CD14-positive monocyte (primary cell): ENCODE data around the gene ADGRL3. TPM values are rescaled to one million over a fixed set of nuclear protein-coding genes. Genes with fewer than 3 reads are reported as not detected.

Experiments used
- DNase-seq, 3 donors: peaks; one replicate each; pipeline ENCODE4 v3.0.0-alpha.2; 2011 to 2022
- H2AFZ ChIP-seq: 2 replicates; pipeline ENCODE4 v1.6.0; 2012; ENCODE audit warnings: mild to moderate bottlenecking, low read depth, low read length, inconsistent platforms; ENCODE audit not compliant: insufficient read depth, poor library complexity, severe bottlenecking
- H3K27ac ChIP-seq, 2 donors: 1 replicate in 1 of 2; 2 replicates in 1 of 2; pipeline ENCODE4 v1.5.1; 2012 to 2013; ENCODE audit warnings: low read length in 2 of 2, control low read depth in 1 of 2, inconsistent platforms in 1 of 2, low read depth in 1 of 2, mild to moderate bottlenecking in 1 of 2
- H3K27me3 ChIP-seq, 2 donors: one replicate each; pipeline versions ENCODE4 v1.6.0 to v1.6.1; 2011 to 2013; ENCODE audit warnings: low read length in 2 of 2; ENCODE audit not compliant: control insufficient read depth in 2 of 2, insufficient read depth in 2 of 2
- H3K36me3 ChIP-seq, 2 donors: replicated peaks in 1 of 2; 1 replicate in 1 of 2; 2 replicates in 1 of 2; pipeline versions ENCODE4 v1.5.1 to v1.6.1; 2012 to 2013; ENCODE audit warnings: low read length in 2 of 2, control low read depth in 1 of 2, inconsistent platforms in 1 of 2, mild to moderate bottlenecking in 1 of 2; ENCODE audit not compliant: insufficient read depth in 2 of 2, control insufficient read depth in 1 of 2
- H3K4me1 ChIP-seq, 2 donors: 1 replicate in 1 of 2; 2 replicates in 1 of 2; pipeline versions ENCODE4 v1.5.1 to v1.6.1; 2012 to 2013; ENCODE audit warnings: low read length in 2 of 2, control low read depth in 1 of 2, inconsistent platforms in 1 of 2, mild to moderate bottlenecking in 1 of 2, moderate library complexity in 1 of 2; ENCODE audit not compliant: insufficient read depth in 2 of 2, control insufficient read depth in 1 of 2
- H3K4me2 ChIP-seq: replicated peaks from 2 replicates; pipeline ENCODE3; 2012; ENCODE audit warnings: low read length, moderate library complexity, mild to moderate bottlenecking; ENCODE audit not compliant: poor library complexity, severe bottlenecking; ENCODE audit errors: extremely low read depth
- H3K4me3 ChIP-seq, 3 experiments: fragments of 200-600 bp in 1 of 3; sonication (generic) in 1 of 3; replicated peaks in 1 of 3; 1 replicate in 2 of 3; 2 replicates in 1 of 3; pipeline ENCODE4 v1.5.1; 2011 to 2013; ENCODE audit warnings: low read length in 3 of 3, mild to moderate bottlenecking in 3 of 3, control low read depth in 2 of 3, low read depth in 2 of 3, inconsistent platforms in 1 of 3, moderate library complexity in 1 of 3
- H3K79me2 ChIP-seq: 2 replicates; pipeline ENCODE4 v1.6.0; 2012; ENCODE audit warnings: mild to moderate bottlenecking, control low read depth, inconsistent platforms, low read length, moderate library complexity; ENCODE audit not compliant: insufficient read depth
- H3K9ac ChIP-seq: 2 replicates; pipeline ENCODE4 v1.6.0; 2017; ENCODE audit warnings: low read length, mild to moderate bottlenecking; ENCODE audit not compliant: insufficient read depth, poor library complexity, severe bottlenecking
- H3K9me3 ChIP-seq, 2 donors: replicated peaks in 1 of 2; 1 replicate in 1 of 2; 2 replicates in 1 of 2; pipeline versions ENCODE4 v1.5.1 to v1.6.1; 2012 to 2013; ENCODE audit warnings: low read length in 2 of 2, control low read depth in 1 of 2; ENCODE audit not compliant: control insufficient read depth in 1 of 2, insufficient read depth in 1 of 2
- H4K20me1 ChIP-seq: 2 replicates; pipeline ENCODE4 v1.6.0; 2012; ENCODE audit warnings: mild to moderate bottlenecking, low read length, control low read depth, moderate library complexity; ENCODE audit not compliant: insufficient read depth
- H3K27ac Mint-ChIP-seq, 7 donors: one replicate each; pipeline ENCODE4 v1.8.0; 2020; ENCODE audit warnings: mild to moderate bottlenecking in 7 of 7, mixed read lengths in 7 of 7, moderate library complexity in 6 of 7, inconsistent platforms in 2 of 7
- H3K27me3 Mint-ChIP-seq, 3 donors: one replicate each; pipeline ENCODE4 v1.8.0; 2021 to 2022; ENCODE audit warnings: low read depth in 3 of 3, mild to moderate bottlenecking in 3 of 3, mixed read lengths in 3 of 3, moderate library complexity in 3 of 3, inconsistent platforms in 1 of 3
- H3K36me3 Mint-ChIP-seq, 2 donors: one replicate each; pipeline ENCODE4 v1.8.0; 2020; ENCODE audit warnings: mixed read lengths in 2 of 2, inconsistent platforms in 1 of 2, mild to moderate bottlenecking in 1 of 2
- H3K4me1 Mint-ChIP-seq: one replicate; pipeline ENCODE4 v1.8.0; 2020; ENCODE audit warnings: mild to moderate bottlenecking, mixed read lengths
- H3K4me3 Mint-ChIP-seq, 2 donors: one replicate each; pipeline ENCODE4 v1.8.0; 2020; ENCODE audit warnings: mild to moderate bottlenecking in 2 of 2, mixed read lengths in 2 of 2, moderate library complexity in 1 of 2
- H3K9me3 Mint-ChIP-seq, 7 donors: one replicate each; pipeline ENCODE4 v1.8.0; 2020 to 2022; ENCODE audit warnings: mixed read lengths in 7 of 7, mild to moderate bottlenecking in 6 of 7, moderate library complexity in 6 of 7, inconsistent platforms in 2 of 7
- CTCF ChIP-seq: fragments of 200-600 bp; IDR thresholded peaks from one replicate; pipeline ENCODE4 v1.8.0; 2022; ENCODE audit warnings: antibody characterized with exemption, mild to moderate bottlenecking
- WGBS: methylation state at CpG from one replicate; pipeline ENCODE4 v1.1.5; 2013; ENCODE audit warnings: missing lambda C conversion rate; ENCODE audit not compliant: insufficient coverage; 5-methylcytosine and 5-hydroxymethylcytosine counted together
- intact Hi-C, 2 donors: fragments of 100-400 bp; cut with micrococcal nuclease; formaldehyde crosslinking; loops; one replicate each; pipeline versions ENCODE4 v1.15.0 to v1.15.1; 2023
- polyA plus RNA-seq, 3 donors: library from polyadenylated mRNA; depleted of rRNA in 1 of 3; unstranded in 2 of 3; stranded (reverse) in 1 of 3; fragments of 300-500 nt in 2 of 3; fragments of >200 nt in 1 of 3; fragmentation: Illumina TruSeq in 2 of 3; gene quantifications; 1 replicate in 2 of 3; 2 replicates in 1 of 3; pipeline ENCODE4 v1.2.3, GENCODE V29; 2012 to 2021

Gene ADGRL3
- polyA plus RNA-seq, 3 donors = not detected

GRCh38 chr4:61812171-61812570, 612.0 kb downstream of the ADGRL3 start:
- no peaks in the 10 kb centered on the region for H3K79me2 ChIP-seq
- H3K36me3 Mint-ChIP-seq = no peaks in the 10 kb centered on the region
- no peaks in the 10 kb centered on the region for H4K20me1 ChIP-seq
- no peak overlapping the region for H3K4me3 Mint-ChIP-seq
- no peak overlapping the region for H3K4me3 ChIP-seq
- H3K27me3 Mint-ChIP-seq = no peaks in the 10 kb centered on the region
- H3K9me3 Mint-ChIP-seq = peaks cover 5 to 12% (median 6%) of the 10 kb centered on the region in 7 donors
- no peak overlapping the region for H2AFZ ChIP-seq
- H3K9me3 ChIP-seq = peaks cover 6 to 8% of the 10 kb centered on the region in 2 donors
- WGBS = no CpG with 5 or more reads among the region's 2 CpGs
- no peaks in the 10 kb centered on the region for H3K4me1 Mint-ChIP-seq
- no peaks in the 10 kb centered on the region for H3K4me1 ChIP-seq
- no peak overlapping the region for H3K4me2 ChIP-seq
- H3K27ac Mint-ChIP-seq = no peak overlapping the region
- TF ChIP-seq CTCF = no peak
- no peaks in the 10 kb centered on the region for H3K27me3 ChIP-seq
- no peaks in the 10 kb centered on the region for H3K36me3 ChIP-seq
- no peak overlapping the region for H3K27ac ChIP-seq
- intact Hi-C loops = no loop called here
- H3K9ac ChIP-seq = no peak overlapping the region
- DNase-seq = no peak

DNA sequence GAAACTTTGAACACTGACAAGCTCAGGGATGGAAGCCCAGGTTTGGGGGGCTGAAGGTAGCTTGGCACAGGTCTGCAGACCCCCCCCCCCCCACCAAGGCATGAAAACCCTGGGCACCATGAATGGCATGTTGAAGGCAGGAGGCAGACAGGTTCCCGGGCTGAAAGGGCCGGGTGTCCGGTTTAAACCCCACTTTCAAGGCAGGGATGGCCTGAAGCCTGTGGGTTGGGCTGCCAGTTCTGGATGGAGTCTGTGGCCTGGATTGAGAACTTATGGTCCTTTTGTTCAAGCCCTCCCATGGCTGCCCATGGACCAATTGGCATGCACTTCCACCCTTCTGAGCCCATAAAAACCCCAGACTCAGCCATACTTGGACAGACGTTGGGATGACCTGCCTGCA, 616.9 kb downstream of the ADGRL3 start:
- Histone ChIP-seq H3K9ac (no peak overlapping the region), H3K27ac (no peak overlapping the region), H3K4me3 (no peak overlapping the region), H3K79me2 (no peaks in the 10 kb centered on the region), H3K4me1 (no peaks in the 10 kb centered on the region), H4K20me1 (no peaks in the 10 kb centered on the region), H3K4me2 (no peak overlapping the region), H2AFZ (no peak overlapping the region), H3K36me3 (no peaks in the 10 kb centered on the region), H3K9me3 (peaks cover 11 to 15% of the 10 kb centered on the region in 2 donors), H3K27me3 (no peaks in the 10 kb centered on the region)
- no peaks in the 10 kb centered on the region for H3K36me3 Mint-ChIP-seq
- no peaks in the 10 kb centered on the region for H3K4me1 Mint-ChIP-seq
- no peak overlapping the region for H3K4me3 Mint-ChIP-seq
- H3K27me3 Mint-ChIP-seq = peaks cover 0 to 3% (median 0%) of the 10 kb centered on the region in 3 donors
- H3K9me3 Mint-ChIP-seq = peaks cover 6 to 17% (median 10%) of the 10 kb centered on the region in 7 donors
- no peak for DNase-seq
- no peak overlapping the region for H3K27ac Mint-ChIP-seq
- intact Hi-C loops = no loop called here
- TF ChIP-seq CTCF = no peak
- 91% methylated on average over 1 of the region's 4 CpGs for WGBS
